GM19193 (cell line): ENCODE data around the gene STPG2.

ENCODE experiments used
- POLR2A ChIP-seq: IDR thresholded peaks from 4 replicates; pipeline ENCODE4 v1.6.1; 2011; ENCODE audit not compliant: insufficient read depth, insufficient read length; ENCODE audit errors: extremely low read depth

The STPG2 gene

GRCh38 chr4:97577004-97577403 lies 566.3 kb downstream of the STPG2 start:
- no peak for TF ChIP-seq POLR2A

GRCh38 chr4:97560009-97560408 lies 583.3 kb downstream of the STPG2 start:
- TF ChIP-seq POLR2A = no peak

GRCh38 chr4:97558204-97558778 lies 585.0 kb downstream of the STPG2 start:
- TF ChIP-seq POLR2A = no peak

- no peak for TF ChIP-seq POLR2A
These were observed 594.2 kb downstream of the STPG2 start for GRCh38 chr4:97548943-97549583.

- no peak for TF ChIP-seq POLR2A
These were observed 595.1 kb downstream of the STPG2 start for GRCh38 chr4:97548186-97548585.

- TF ChIP-seq POLR2A = no peak
These were observed 611.9 kb downstream of the STPG2 start for GRCh38 chr4:97531351-97531750.

GRCh38 chr4:97530676-97531075 lies 612.6 kb downstream of the STPG2 start:
- TF ChIP-seq POLR2A = no peak

- TF ChIP-seq POLR2A = no peak
These were observed 618.0 kb downstream of the STPG2 start for GRCh38 chr4:97525236-97525635.

- TF ChIP-seq POLR2A = no peak
These were observed 625.3 kb downstream of the STPG2 start for GRCh38 chr4:97517939-97518338.

GRCh38 chr4:97513917-97514316 lies 629.4 kb downstream of the STPG2 start:
- TF ChIP-seq POLR2A = no peak
